ENCODE data around the gene FLAD1.

FLAD1 gene

GRCh38 chr1:155003766-155004351 is 20.7 kb downstream of the FLAD1 start:
- H3K4me3 ChIP-seq, result peak overlapping the region; percentile 77
- no peaks in the 10 kb centered on the region; the same call in 1 of the 2 replicates for H3K36me3 ChIP-seq (replicated peaks)
- peak; percentile 33 to 72 for DNase-seq (ENCODE audit: low spot score in 2 of 2)
- H3K9me3 ChIP-seq, result no peaks in the 10 kb centered on the region
- H3K4me1 ChIP-seq, result peaks cover 18% of the 10 kb centered on the region
- in situ Hi-C loops (cut with MboI; ENCODE audit: low sequenced_read_pairs), result no loop called here
- no peaks in the 10 kb centered on the region for H3K27me3 ChIP-seq (ENCODE audit: low read depth)

GRCh38 chr1:155004352-155005075 is 21.4 kb downstream of the FLAD1 start:
- no peaks in the 10 kb centered on the region; the same call in 1 of the 2 replicates for H3K36me3 ChIP-seq (replicated peaks)
- H3K9me3 ChIP-seq, result no peaks in the 10 kb centered on the region
- H3K4me3 ChIP-seq, result peak overlapping the region; percentile 77
- DNase-seq (ENCODE audit: low spot score in 2 of 2), result no peak
- no peaks in the 10 kb centered on the region for H3K27me3 ChIP-seq (ENCODE audit: low read depth)
- H3K4me1 ChIP-seq, result peaks cover 13% of the 10 kb centered on the region
- in situ Hi-C loops (cut with MboI; ENCODE audit: low sequenced_read_pairs), result no loop called here

- H3K4me1 ChIP-seq, result peaks cover 7% of the 10 kb centered on the region
- no peak for DNase-seq (ENCODE audit: low spot score in 2 of 2)
- H3K27me3 ChIP-seq (ENCODE audit: low read depth), result no peaks in the 10 kb centered on the region
- H3K36me3 ChIP-seq (replicated peaks), result no peaks in the 10 kb centered on the region; the same call in 1 of the 2 replicates
- no peak overlapping the region for H3K4me3 ChIP-seq
- in situ Hi-C loops (cut with MboI; ENCODE audit: low sequenced_read_pairs), result no loop called here
- H3K9me3 ChIP-seq, result no peaks in the 10 kb centered on the region
These were observed 22.2 kb downstream of the FLAD1 start for GRCh38 chr1:155005076-155006011.

GRCh38 chr1:155006601-155007101 is 23.5 kb downstream of the FLAD1 start:
- H3K9me3 ChIP-seq, result no peaks in the 10 kb centered on the region
- no peak overlapping the region for H3K4me3 ChIP-seq
- H3K4me1 ChIP-seq, result peaks cover 6% of the 10 kb centered on the region
- in situ Hi-C loops (cut with MboI; ENCODE audit: low sequenced_read_pairs), result no loop called here
- peak in 1 of 2 experiments; percentile 29 for DNase-seq (ENCODE audit: low spot score in 2 of 2)
- no peaks in the 10 kb centered on the region for H3K27me3 ChIP-seq (ENCODE audit: low read depth)
- H3K36me3 ChIP-seq (replicated peaks), result no peaks in the 10 kb centered on the region; the same call in 1 of the 2 replicates

GRCh38 chr1:155007251-155007828 is 24.2 kb downstream of the FLAD1 start:
- in situ Hi-C loops (cut with MboI; ENCODE audit: low sequenced_read_pairs), result no loop called here
- Histone ChIP-seq H3K4me1 (peaks cover 9% of the 10 kb centered on the region), H3K36me3 (replicated peaks) (no peaks in the 10 kb centered on the region; the same call in 1 of the 2 replicates), H3K9me3 (no peaks in the 10 kb centered on the region), H3K27me3 (ENCODE audit: low read depth) (no peaks in the 10 kb centered on the region), H3K4me3 (no peak overlapping the region)
- DNase-seq (ENCODE audit: low spot score in 2 of 2), result no peak

- DNase-seq (ENCODE audit: low spot score in 2 of 2), result no peak
- no peaks in the 10 kb centered on the region for H3K27me3 ChIP-seq (ENCODE audit: low read depth)
- in situ Hi-C loops (cut with MboI; ENCODE audit: low sequenced_read_pairs), result no loop called here
- H3K36me3 ChIP-seq (replicated peaks), result no peaks in the 10 kb centered on the region; the same call in 1 of the 2 replicates
- no peak overlapping the region for H3K4me3 ChIP-seq
- H3K9me3 ChIP-seq, result no peaks in the 10 kb centered on the region
- H3K4me1 ChIP-seq, result peaks cover 9% of the 10 kb centered on the region
These were observed 25.1 kb downstream of the FLAD1 start for GRCh38 chr1:155008015-155008941.

GRCh38 chr1:155009221-155009711 is 26.1 kb downstream of the FLAD1 start:
- no peak overlapping the region for H3K4me3 ChIP-seq
- in situ Hi-C loops (cut with MboI; ENCODE audit: low sequenced_read_pairs), result no loop called here
- H3K9me3 ChIP-seq, result no peaks in the 10 kb centered on the region
- DNase-seq (ENCODE audit: low spot score in 2 of 2), result no peak
- no peaks in the 10 kb centered on the region for H3K27me3 ChIP-seq (ENCODE audit: low read depth)
- peaks cover 5% of the 10 kb centered on the region for H3K36me3 ChIP-seq (replicated peaks)
- H3K4me1 ChIP-seq, result peaks cover 7% of the 10 kb centered on the region

- Histone ChIP-seq H3K4me1 (peaks cover 4% of the 10 kb centered on the region), H3K4me3 (no peak overlapping the region), H3K9me3 (no peaks in the 10 kb centered on the region), H3K27me3 (ENCODE audit: low read depth) (no peaks in the 10 kb centered on the region), H3K36me3 (replicated peaks) (peaks cover 9% of the 10 kb centered on the region; the same call in 1 of the 2 replicates)
- in situ Hi-C loops (cut with MboI; ENCODE audit: low sequenced_read_pairs), result no loop called here
- no peak for DNase-seq (ENCODE audit: low spot score in 2 of 2)
These were observed 26.6 kb downstream of the FLAD1 start for GRCh38 chr1:155009742-155010141.

GRCh38 chr1:155010211-155010918 is 27.2 kb downstream of the FLAD1 start:
- no peaks in the 10 kb centered on the region for H3K27me3 ChIP-seq (ENCODE audit: low read depth)
- DNase-seq (ENCODE audit: low spot score in 2 of 2), result no peak
- in situ Hi-C loops (cut with MboI; ENCODE audit: low sequenced_read_pairs), result no loop called here
- H3K9me3 ChIP-seq, result no peaks in the 10 kb centered on the region
- H3K36me3 ChIP-seq (replicated peaks), result peaks cover 15% of the 10 kb centered on the region; the same call in 1 of the 2 replicates
- H3K4me3 ChIP-seq, result no peak overlapping the region
- H3K4me1 ChIP-seq, result peaks cover 4% of the 10 kb centered on the region; the same call in 1 of the 2 replicates

- Histone ChIP-seq H3K36me3 (replicated peaks) (peaks cover 20% of the 10 kb centered on the region; the same call in 1 of the 2 replicates), H3K4me1 (peaks cover 4% of the 10 kb centered on the region; the same call in 1 of the 2 replicates)
- in situ Hi-C loops (cut with MboI; ENCODE audit: low sequenced_read_pairs), result no loop called here
These were observed 27.9 kb downstream of the FLAD1 start for GRCh38 chr1:155011004-155011416.

GRCh38 chr1:155011437-155012025 is 28.4 kb downstream of the FLAD1 start:
- Histone ChIP-seq H3K27me3 (ENCODE audit: low read depth) (no peaks in the 10 kb centered on the region), H3K9me3 (no peaks in the 10 kb centered on the region), H3K4me1 (peaks cover 4% of the 10 kb centered on the region; the same call in 1 of the 2 replicates), H3K36me3 (replicated peaks) (peaks cover 25% of the 10 kb centered on the region), H3K4me3 (no peak overlapping the region)
- in situ Hi-C loops (cut with MboI; ENCODE audit: low sequenced_read_pairs), result no loop called here
- no peak for DNase-seq (ENCODE audit: low spot score in 2 of 2)

More at GRCh38 chr1:155011004-155011416, 27.9 kb downstream of the FLAD1 start:
- H3K27me3 ChIP-seq (ENCODE audit: low read depth), result no peaks in the 10 kb centered on the region
- DNase-seq (ENCODE audit: low spot score in 2 of 2), result no peak
- H3K4me3 ChIP-seq, result no peak overlapping the region
- H3K9me3 ChIP-seq, result no peaks in the 10 kb centered on the region

Data from HAP-1 (cell line).